AG04450 (cell line): ENCODE measurements around the gene SBK2. TPM values are rescaled to one million over a fixed set of nuclear protein-coding genes. Genes with fewer than 3 reads are reported as not detected.

Experiments used
- CTCF ChIA-PET: fragments of 300-600, 350-600 bp; formaldehyde crosslinking; extraction: SDS; loops from one replicate; lab custom pipeline; 2022; ENCODE audit warnings: antibody characterized with exemption, inconsistent platforms; lab: Charles Lee
- POLR2A ChIA-PET: fragments of 350-600 bp; formaldehyde crosslinking; extraction: SDS; loops from one replicate; lab custom pipeline; 2021; ENCODE audit warnings: antibody characterized with exemption, inconsistent platforms; lab: Yijun Ruan, JAX
- DNase-seq: peaks from one replicate; pipeline ENCODE4 v3.0.0-alpha.2; 2011; ENCODE audit warnings: low read depth, low spot score
- H3K27ac ChIP-seq: one replicate; pipeline ENCODE4 v1.5.1; 2012; ENCODE audit warnings: low read depth, low read length, control low read depth
- H3K27me3 ChIP-seq: one replicate; pipeline ENCODE4 v1.6.0; 2012; ENCODE audit warnings: low read length; ENCODE audit not compliant: control insufficient read depth, insufficient read depth
- H3K4me3 ChIP-seq: 2 replicates; pipeline ENCODE4 v1.5.1; 2011; ENCODE audit warnings: mild to moderate bottlenecking, low read depth, low read length, control low read depth
- H3K9me3 ChIP-seq: 2 replicates; pipeline ENCODE4 v1.5.1; 2012; ENCODE audit warnings: low read length; ENCODE audit not compliant: control insufficient read depth, insufficient read depth
- CTCF ChIP-seq: IDR thresholded peaks from 2 replicates; pipeline ENCODE4 v1.5.1; 2011; ENCODE audit warnings: low read depth, low read length, control low read depth, inconsistent platforms
- polyA plus RNA-seq: library from polyadenylated mRNA; depleted of rRNA; stranded (reverse); fragments of >200 nt; gene quantifications from 2 replicates; pipeline ENCODE4 v1.2.3, GENCODE V29; 2011

Gene SBK2
- polyA plus RNA-seq, 1 experiment: 0.10 TPM

- DNase-seq: no peak
- Histone ChIP-seq H3K27me3 (no peaks in the 10 kb centered on the region), H3K27ac (peak overlapping the region; percentile 100), H3K9me3 (no peaks in the 10 kb centered on the region), H3K4me3 (no peak overlapping the region)
- ChIA-PET CTCF (interaction anchor here (0.6 to 1.4 kb wide), 2 partner anchors 47 to 56 kb away, joined by 3 to 5 read pairs; no protein-coding TSS in a partner anchor), POLR2A (interaction anchor here (0.6 to 1.7 kb wide), 4 partner anchors 9 to 49 kb away, joined by 3 to 7 read pairs (median 4); partner anchors contain the start of gene FIZ1)
- no peak for TF ChIP-seq CTCF
Measured at GRCh38 chr19:55550321-55550650, 13.4 kb upstream of the SBK2 start.

GRCh38 chr19:55549500-55550320 is 12.8 kb upstream of the SBK2 start:
- H3K27ac ChIP-seq: peak overlapping the region; percentile 100
- CTCF ChIA-PET: interaction anchor here (0.6 to 1.4 kb wide), 2 partner anchors 46 to 57 kb away, joined by 3 to 5 read pairs; no protein-coding TSS in a partner anchor
- H3K27me3 ChIP-seq: no peaks in the 10 kb centered on the region
- peaks cover 1% of the 10 kb centered on the region; the same call in 1 of the 2 replicates for H3K9me3 ChIP-seq
- peak overlapping the region; percentile 38 for H3K4me3 ChIP-seq
- POLR2A ChIA-PET: interaction anchor here (0.6 to 1.7 kb wide), 4 partner anchors 9 to 50 kb away, joined by 3 to 7 read pairs (median 4); partner anchors contain the start of gene FIZ1
- peak; percentile 62 for DNase-seq
- no peak for TF ChIP-seq CTCF

GRCh38 chr19:55546822-55547614 is 10.1 kb upstream of the SBK2 start:
- Histone ChIP-seq H3K9me3 (peaks cover 9% of the 10 kb centered on the region), H3K4me3 (no peak overlapping the region), H3K27me3 (no peaks in the 10 kb centered on the region), H3K27ac (peak overlapping the region; percentile 80)
- peak; percentile 43 for DNase-seq
- CTCF ChIA-PET: interaction anchor here (0.5 to 2.3 kb wide), 4 partner anchors 31 to 239 kb away, joined by 3 to 8 read pairs (median 4); no protein-coding TSS in a partner anchor
- POLR2A ChIA-PET: interaction anchor here (0.5 to 1.5 kb wide), 6 partner anchors 12 to 77 kb away, joined by 3 to 9 read pairs (median 4); partner anchors contain the start of gene ZNF784
- no peak for TF ChIP-seq CTCF

GRCh38 chr19:55546011-55546410 is 9.1 kb upstream of the SBK2 start:
- no peak for TF ChIP-seq CTCF
- ChIA-PET CTCF (interaction anchor here (1.2 kb wide), 1 partner anchor 87 kb away, joined by 3 read pairs; no protein-coding TSS in a partner anchor), POLR2A (no interaction called here)
- H3K9me3 ChIP-seq: peaks cover 11% of the 10 kb centered on the region
- H3K27me3 ChIP-seq: no peaks in the 10 kb centered on the region
- no peak for DNase-seq
- H3K27ac ChIP-seq: no peak overlapping the region
- no peak overlapping the region for H3K4me3 ChIP-seq
